Measurements from ENCODE around the gene XRCC1. TPM values are rescaled to one million over a fixed set of nuclear protein-coding genes. Genes with fewer than 3 reads are reported as not detected.
A peak's percentile ranks its signal among the peaks of the same experiment; 100 is the strongest.

The XRCC1 gene
- total RNA-seq, 1 donor from 2014 or later, result 70.7 TPM

GRCh38 chr19:43616306-43616705 lies 41.0 kb upstream of the XRCC1 start:
- no peak for TF ChIP-seq CTCF (IDR thresholded peaks at IDR 0.05; ENCODE audit: unreplicated experiment)
- Mint-ChIP-seq H3K36me3 (ENCODE audit: insufficient read depth) (peaks cover 18% of the 10 kb centered on the region), H3K4me3 (ENCODE audit: low read depth) (no peak overlapping the region), H3K27ac (no peak overlapping the region), H3K9me3 (ENCODE audit: low read depth) (no peaks in the 10 kb centered on the region), H3K4me1 (ENCODE audit: low read depth) (peaks cover 10% of the 10 kb centered on the region), H3K27me3 (no peaks in the 10 kb centered on the region)
- DNase-seq (ENCODE audit: low spot score, unreplicated experiment), result no peak

- Mint-ChIP-seq H3K36me3 (ENCODE audit: insufficient read depth) (peaks cover 20% of the 10 kb centered on the region), H3K4me3 (ENCODE audit: low read depth) (no peak overlapping the region), H3K27me3 (no peaks in the 10 kb centered on the region), H3K9me3 (ENCODE audit: low read depth) (no peaks in the 10 kb centered on the region), H3K27ac (no peak overlapping the region), H3K4me1 (ENCODE audit: low read depth) (no peaks in the 10 kb centered on the region)
- no peak for DNase-seq (ENCODE audit: low spot score, unreplicated experiment)
- TF ChIP-seq CTCF (IDR thresholded peaks at IDR 0.05; ENCODE audit: unreplicated experiment), result no peak
Measured at GRCh38 chr19:43612374-43612773, 37.0 kb upstream of the XRCC1 start.

GRCh38 chr19:43611788-43612187 lies 36.5 kb upstream of the XRCC1 start, which contains the start of gene SRRM5:
Gene SRRM5 (plus strand): TSS chr19:43612088. CDS start chr19:43612122, 34 bp downstream.
- TF ChIP-seq CTCF (IDR thresholded peaks at IDR 0.05; ENCODE audit: unreplicated experiment), result no peak
- Mint-ChIP-seq H3K36me3 (ENCODE audit: insufficient read depth) (peaks cover 23% of the 10 kb centered on the region), H3K27me3 (no peaks in the 10 kb centered on the region), H3K4me1 (ENCODE audit: low read depth) (no peaks in the 10 kb centered on the region), H3K9me3 (ENCODE audit: low read depth) (no peaks in the 10 kb centered on the region), H3K27ac (peak within 1 kb of the TSS; percentile 90), H3K4me3 (ENCODE audit: low read depth) (no peak within 1 kb of the TSS)
- no peak for DNase-seq (ENCODE audit: low spot score, unreplicated experiment)

GRCh38 chr19:43610493-43610892 lies 35.2 kb upstream of the XRCC1 start:
- no peak for DNase-seq (ENCODE audit: low spot score, unreplicated experiment)
- no peak for TF ChIP-seq CTCF (IDR thresholded peaks at IDR 0.05; ENCODE audit: unreplicated experiment)
- Mint-ChIP-seq H3K27me3 (no peaks in the 10 kb centered on the region), H3K4me3 (ENCODE audit: low read depth) (no peak overlapping the region), H3K4me1 (ENCODE audit: low read depth) (no peaks in the 10 kb centered on the region), H3K36me3 (ENCODE audit: insufficient read depth) (peaks cover 24% of the 10 kb centered on the region), H3K27ac (peak overlapping the region; percentile 90), H3K9me3 (ENCODE audit: low read depth) (no peaks in the 10 kb centered on the region)

GRCh38 chr19:43609872-43610271 lies 34.5 kb upstream of the XRCC1 start:
- H3K4me3 Mint-ChIP-seq (ENCODE audit: low read depth), result no peak overlapping the region
- H3K27me3 Mint-ChIP-seq, result no peaks in the 10 kb centered on the region
- DNase-seq (ENCODE audit: low spot score, unreplicated experiment), result no peak
- no peaks in the 10 kb centered on the region for H3K9me3 Mint-ChIP-seq (ENCODE audit: low read depth)
- no peak overlapping the region for H3K27ac Mint-ChIP-seq
- TF ChIP-seq CTCF (IDR thresholded peaks at IDR 0.05; ENCODE audit: unreplicated experiment), result no peak
- H3K36me3 Mint-ChIP-seq (ENCODE audit: insufficient read depth), result peaks cover 25% of the 10 kb centered on the region
- no peaks in the 10 kb centered on the region for H3K4me1 Mint-ChIP-seq (ENCODE audit: low read depth)

All from progenitor cell of endocrine pancreas (in vitro differentiated cells).